Caco-2 (cell line): ENCODE data around the gene ACLY. TPM values are rescaled to one million over a fixed set of nuclear protein-coding genes. Genes with fewer than 3 reads are reported as not detected.

ENCODE experiments used
- BruUV-seq: library from RNA; stranded (reverse); fragments of 400-500 nt; replicated peaks from 2 replicates; lab custom pipeline; 2021; lab: Mats Ljungman, UMichigan
- CTCF ChIA-PET: fragments of 300-600 bp; sonication (Branson Sonifier 250); formaldehyde crosslinking; loops from one replicate; lab custom pipeline; 2022; ENCODE audit warnings: antibody characterized with exemption; lab: Charles Lee
- POLR2A ChIA-PET: fragments of 300-600 bp; sonication (Branson Sonifier 250); formaldehyde crosslinking; loops from one replicate; lab custom pipeline; 2022; ENCODE audit warnings: antibody characterized with exemption; lab: Charles Lee
- DNase-seq, 2 experiments: peaks; one replicate each; pipeline versions ENCODE4 v3.0.0 to v3.0.0-alpha.2; 2020 to 2022
- H3K27me3 ChIP-seq: replicated peaks from 2 replicates; pipeline ENCODE4 v1.6.0; 2011; ENCODE audit warnings: low read length; ENCODE audit not compliant: control insufficient read depth, insufficient read depth
- H3K36me3 ChIP-seq: 2 replicates; pipeline ENCODE4 v1.5.1; 2011; ENCODE audit warnings: low read length; ENCODE audit not compliant: control insufficient read depth, insufficient read depth
- H3K4me1 ChIP-seq: fragments of 250-450 bp; sonication (Bioruptor Pico); 2 replicates; pipeline ENCODE4 v1.5.1; 2020; ENCODE audit warnings: mild to moderate bottlenecking
- H3K4me3 ChIP-seq: 2 replicates; pipeline ENCODE4 v1.5.1; 2011; ENCODE audit warnings: low read depth, mild to moderate bottlenecking, control low read depth, low read length
- H3K9me3 ChIP-seq: fragments of 250-450 bp; sonication (Bioruptor Pico); 2 replicates; pipeline ENCODE4 v1.5.1; 2020; ENCODE audit warnings: mild to moderate bottlenecking, moderate library complexity
- H3K27ac Mint-ChIP-seq: one replicate; pipeline ENCODE4 v1.8.0; 2022; ENCODE audit warnings: mixed read lengths; ENCODE audit not compliant: unreplicated experiment
- H3K27me3 Mint-ChIP-seq: one replicate; pipeline ENCODE4 v1.8.0; 2022; ENCODE audit warnings: mixed read lengths; ENCODE audit not compliant: insufficient read depth, unreplicated experiment
- H3K36me3 Mint-ChIP-seq: one replicate; pipeline ENCODE4 v1.8.0; 2022; ENCODE audit warnings: mild to moderate bottlenecking, mixed read lengths; ENCODE audit not compliant: insufficient read depth, unreplicated experiment
- H3K4me1 Mint-ChIP-seq: one replicate; pipeline ENCODE4 v1.8.0; 2022; ENCODE audit warnings: low read depth, mixed read lengths; ENCODE audit not compliant: unreplicated experiment
- H3K4me3 Mint-ChIP-seq: one replicate; pipeline ENCODE4 v1.8.0; 2022; ENCODE audit warnings: mild to moderate bottlenecking, moderate library complexity, mixed read lengths; ENCODE audit not compliant: unreplicated experiment
- H3K9me3 Mint-ChIP-seq: one replicate; pipeline ENCODE4 v1.8.0; 2022; ENCODE audit warnings: mixed read lengths; ENCODE audit not compliant: unreplicated experiment
- CTCF ChIP-seq, 2 experiments: fragments of 200-600 bp in 1 of 2; IDR thresholded peaks; 1 replicate in 1 of 2; 2 replicates in 1 of 2; pipeline versions ENCODE4 v1.5.1 to v1.8.0; 2011 to 2022; ENCODE audit warnings: antibody characterized with exemption in 1 of 2, control low read depth in 1 of 2, inconsistent platforms in 1 of 2, low read depth in 1 of 2, low read length in 1 of 2, mild to moderate bottlenecking in 1 of 2, moderate library complexity in 1 of 2; ENCODE audit not compliant: insufficient read depth in 1 of 2, severe bottlenecking in 1 of 2, unreplicated experiment in 1 of 2
- intact Hi-C: fragments of 100-400 bp; cut with micrococcal nuclease; formaldehyde crosslinking; loops from one replicate; pipeline ENCODE4 v1.10.0; 2022; ENCODE audit not compliant: unreplicated experiment
- total RNA-seq: library from RNA; stranded (reverse); gene quantifications from 2 replicates; pipeline ENCODE4 v1.2.3, GENCODE V29; 2022

The ACLY gene
- total RNA-seq, 1 experiment from 2014 or later: 246 TPM

DNA sequence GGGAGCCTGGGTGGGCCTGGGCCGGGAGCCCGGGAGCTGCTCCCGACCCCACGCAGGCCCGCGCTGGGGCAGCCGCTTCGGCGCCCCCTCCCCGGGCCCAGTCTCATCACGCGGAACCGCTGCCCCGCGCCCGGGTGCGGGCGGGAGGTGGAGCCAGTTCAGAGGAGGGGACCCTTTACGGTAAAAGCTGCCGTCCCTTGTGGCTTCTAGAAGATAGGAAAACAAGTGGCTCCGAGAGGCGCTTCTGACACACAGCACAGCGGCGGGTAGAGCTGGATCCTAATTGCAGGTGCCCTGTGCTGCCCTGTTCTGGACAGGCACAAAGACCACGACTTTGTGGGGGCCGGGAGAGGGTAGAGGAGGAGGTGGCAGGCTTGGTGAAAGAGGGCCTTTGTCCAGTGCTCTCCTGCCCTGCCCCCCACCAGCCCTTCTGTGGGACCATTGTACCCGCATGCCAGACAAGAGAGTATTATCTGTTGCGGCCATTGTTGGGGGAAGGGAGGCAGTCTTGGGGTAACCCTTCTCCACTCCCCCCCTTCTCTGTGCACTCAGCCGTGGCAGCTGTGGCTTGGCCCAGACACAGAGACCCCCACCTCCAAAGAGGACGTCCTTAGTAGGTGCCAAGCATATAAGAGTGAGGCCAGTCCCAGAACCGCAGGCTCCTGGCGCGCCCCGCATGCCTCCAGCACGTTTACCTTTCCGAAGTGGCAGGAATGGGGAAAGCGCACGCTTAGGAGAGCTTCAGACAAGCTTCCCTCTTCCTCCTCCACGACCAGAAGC is 48.6 kb upstream of the ACLY start:
- ChIA-PET CTCF (interaction anchor here (1.8 to 2.1 kb wide), 2 partner anchors 42 to 53 kb away, joined by 7 read pairs; partner anchors contain the start of gene NKIRAS2), POLR2A (interaction anchor here (1.3 to 2.5 kb wide), 2 partner anchors 35 to 50 kb away, joined by 4 to 27 read pairs; partner anchors contain the start of gene DNAJC7)
- peaks cover 19% of the 10 kb centered on the region for H3K4me1 ChIP-seq
- Mint-ChIP-seq H3K4me3 (peak overlapping the region; percentile 79), H3K27ac (peak overlapping the region; percentile 0), H3K4me1 (peaks cover 19% of the 10 kb centered on the region), H3K36me3 (peaks cover 65% of the 10 kb centered on the region), H3K27me3 (no peaks in the 10 kb centered on the region), H3K9me3 (no peaks in the 10 kb centered on the region)
- peak overlapping the region; percentile 83 for H3K4me3 ChIP-seq
- TF ChIP-seq CTCF (IDR thresholded peaks at IDR 0.05; ENCODE audit: insufficient read depth in 1 of 2, low read depth in 1 of 2, low read length in 1 of 2, severe bottlenecking in 1 of 2, unreplicated experiment in 1 of 2): no peak
- peaks cover 8% of the 10 kb centered on the region; the same call in 1 of the 2 replicates for H3K36me3 ChIP-seq
- no peak for DNase-seq
- no TSS peak for BruUV-seq
- intact Hi-C loops: loop anchor here (2.0 kb wide), 3 partner anchors 35 to 49 kb away; partner anchors contain the start of genes ACLY and DNAJC7
- no peaks in the 10 kb centered on the region for H3K9me3 ChIP-seq
- no peaks in the 10 kb centered on the region for H3K27me3 ChIP-seq

DNA sequence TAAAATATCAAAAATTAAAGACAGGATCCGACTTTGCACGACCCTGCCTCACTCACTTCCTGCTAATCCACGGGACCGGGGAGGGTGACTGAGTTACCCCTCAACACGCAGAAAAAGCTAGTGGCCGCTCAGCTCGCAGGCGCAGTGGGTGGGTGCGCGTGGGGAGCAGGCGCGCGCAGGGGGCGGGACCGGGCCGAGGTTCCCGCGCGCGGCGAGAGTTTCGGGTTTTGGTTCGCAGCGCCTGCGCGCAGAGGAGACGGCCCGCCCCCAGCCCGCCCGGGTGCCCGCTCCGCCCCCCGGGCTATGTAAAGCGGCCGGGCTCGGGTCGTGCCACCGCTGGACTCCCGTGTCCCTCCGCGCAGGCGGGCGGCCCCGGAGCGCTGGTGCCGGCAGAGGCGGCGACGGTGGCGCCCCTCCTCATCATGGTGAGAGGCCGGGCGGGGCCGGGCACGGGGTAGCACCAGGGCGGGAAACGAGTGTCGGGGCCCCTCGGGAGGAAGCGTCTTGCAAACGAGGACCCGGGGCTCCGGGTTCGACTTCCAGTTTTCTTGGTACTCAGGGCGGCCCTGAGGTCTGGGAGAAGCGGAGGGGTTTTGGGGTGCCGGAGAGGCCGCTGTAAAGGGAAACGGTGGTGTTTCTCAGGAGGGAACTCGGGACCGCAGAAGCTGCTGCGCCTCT is 47.9 kb upstream of the ACLY start, which contains the start of gene CNP:
CNP (plus strand) TSS at position 333 of the 678 bp plus-strand sequence; CDS start at position 423, 90 bp downstream.
- CTCF ChIA-PET: interaction anchor here (0.5 to 2.1 kb wide), 10 partner anchors 36 to 250 kb away, joined by 3 to 7 read pairs (median 4); partner anchors contain the start of genes KAT2A, NKIRAS2 and ODAD4
- Mint-ChIP-seq H3K27me3 (no peaks in the 10 kb centered on the region), H3K4me3 (peak within 1 kb of the TSS; percentile 79), H3K4me1 (peaks cover 23% of the 10 kb centered on the region), H3K27ac (peak within 1 kb of the TSS; percentile 0), H3K36me3 (peaks cover 59% of the 10 kb centered on the region), H3K9me3 (no peaks in the 10 kb centered on the region)
- POLR2A ChIA-PET: interaction anchor here (0.6 to 2.5 kb wide), 15 partner anchors 8 to 1036 kb away, joined by 3 to 27 read pairs (median 5); partner anchors contain the start of genes DNAJC7, HAP1, JUP and NKIRAS2
- intact Hi-C loops: loop anchor here (2.0 kb wide), 3 partner anchors 36 to 50 kb away; partner anchors contain the start of genes ACLY and DNAJC7
- TF ChIP-seq CTCF (IDR thresholded peaks at IDR 0.05; ENCODE audit: insufficient read depth in 1 of 2, low read depth in 1 of 2, low read length in 1 of 2, severe bottlenecking in 1 of 2, unreplicated experiment in 1 of 2): no peak
- peaks cover 8% of the 10 kb centered on the region; the same call in 1 of the 2 replicates for H3K36me3 ChIP-seq
- H3K4me1 ChIP-seq: peaks cover 20% of the 10 kb centered on the region
- DNase-seq: peak; percentile 92 to 96
- H3K9me3 ChIP-seq: no peaks in the 10 kb centered on the region
- H3K4me3 ChIP-seq: peak within 1 kb of the TSS; percentile 83
- no peaks in the 10 kb centered on the region for H3K27me3 ChIP-seq
- BruUV-seq: no TSS peak
